NCI-H187 treated with DMSO at 0.1 percent for 48 hours (cell line): ENCODE data around the gene CSF1.
A peak's percentile ranks its signal among the peaks of the same experiment; 100 is the strongest.
"Not testable (repeated sequence)": the region's sequence is repeated elsewhere in the genome, so short reads cannot be mapped to it uniquely, and the experiment has no call there.

ENCODE experiments used
- DNase-seq: peaks from one replicate; lab custom pipeline; 2025; lab: John Stamatoyannopoulos, UW

The CSF1 gene

DNA sequence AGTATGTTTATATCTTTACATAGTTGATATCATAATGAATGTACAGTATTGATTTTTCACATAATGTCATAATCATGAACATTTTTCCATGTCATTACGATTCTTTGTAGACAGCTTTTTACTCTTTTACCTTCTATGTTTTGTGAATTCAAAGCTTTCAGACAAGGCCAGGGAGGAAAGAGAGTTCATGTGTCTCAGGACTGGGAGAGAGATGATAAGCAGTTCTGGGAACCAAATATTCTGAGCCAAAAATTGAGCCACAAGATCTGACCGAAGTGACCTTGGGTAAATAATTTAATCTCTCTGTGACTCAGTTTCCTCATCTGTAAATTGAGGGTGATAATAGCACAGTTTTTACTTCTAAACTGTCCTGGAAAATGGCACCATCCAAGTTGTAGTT lies 31.8 kb downstream of the CSF1 start:
- DNase-seq: no peak

DNA sequence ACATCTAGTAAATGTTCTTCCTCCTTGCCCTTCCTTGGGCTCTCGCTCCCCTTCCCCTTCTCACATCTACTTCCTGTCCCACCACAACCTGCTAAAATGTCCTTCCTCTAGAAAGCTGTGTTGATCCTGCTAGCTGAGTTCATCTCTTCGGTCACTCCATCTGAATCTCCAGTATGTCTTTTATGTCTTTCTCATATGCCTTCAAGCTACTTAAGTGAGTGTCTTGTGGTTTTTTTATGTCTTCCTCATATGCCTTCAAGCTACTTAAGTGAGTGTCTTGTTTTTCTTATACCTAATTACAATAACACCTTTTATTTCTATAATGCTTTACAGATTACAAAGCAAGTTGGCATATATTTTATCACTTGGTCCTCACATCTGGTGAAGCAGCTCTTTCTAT lies 33.9 kb downstream of the CSF1 start:
- DNase-seq: no peak

DNA sequence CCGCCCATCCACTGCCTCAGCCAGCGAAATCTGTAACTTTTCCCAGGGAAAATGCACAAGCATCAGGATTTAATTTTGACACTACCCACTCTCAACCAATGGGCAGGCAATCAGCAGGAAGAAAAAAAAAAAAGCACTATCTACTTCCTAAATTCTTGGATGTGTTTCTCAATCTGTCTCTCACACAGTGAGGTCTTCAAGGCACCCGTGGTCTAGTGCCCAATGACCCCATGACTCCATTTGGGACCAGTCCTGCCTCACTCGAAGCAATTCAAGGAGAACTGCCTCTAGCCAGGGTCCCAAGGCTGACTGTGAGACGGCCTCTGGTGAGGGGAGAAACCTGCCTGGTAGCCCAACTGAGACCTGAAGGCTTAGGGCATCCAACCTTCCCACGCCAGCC lies 35.9 kb downstream of the CSF1 start:
- no peak for DNase-seq

DNA sequence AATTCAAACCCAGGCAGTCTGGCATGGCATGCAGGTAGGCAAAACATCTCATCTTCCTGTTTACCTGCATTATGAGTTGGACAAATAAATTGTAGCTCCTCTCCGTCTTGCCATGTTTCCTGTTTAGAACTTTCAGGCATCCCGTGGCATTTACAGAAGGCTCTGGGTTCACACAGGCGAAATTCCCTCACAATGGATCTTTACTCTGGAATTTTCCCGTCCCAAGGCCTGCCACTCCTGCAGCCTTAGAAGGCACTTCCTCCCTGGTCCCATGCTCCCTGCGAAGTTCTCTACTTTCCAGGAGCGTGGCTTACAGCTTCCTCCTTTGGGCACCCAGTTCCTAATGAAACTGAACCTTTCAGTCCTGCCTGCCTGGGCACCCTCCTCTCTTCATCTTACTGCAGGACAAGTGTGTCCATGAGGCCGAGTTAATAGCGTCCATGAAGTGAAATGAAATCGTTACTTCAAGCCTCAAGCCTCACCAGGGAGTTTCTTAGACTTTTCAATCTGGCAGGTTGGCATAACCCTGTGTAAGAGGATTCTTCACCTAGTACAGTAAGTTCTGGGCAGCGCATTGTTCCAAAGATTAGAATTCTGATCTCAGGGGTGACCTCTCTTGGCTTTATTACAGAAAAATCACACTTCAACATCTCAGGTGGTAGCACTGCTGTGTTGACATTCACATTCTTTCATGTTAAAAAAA lies 37.1 kb downstream of the CSF1 start:
- DNase-seq: no peak

DNA sequence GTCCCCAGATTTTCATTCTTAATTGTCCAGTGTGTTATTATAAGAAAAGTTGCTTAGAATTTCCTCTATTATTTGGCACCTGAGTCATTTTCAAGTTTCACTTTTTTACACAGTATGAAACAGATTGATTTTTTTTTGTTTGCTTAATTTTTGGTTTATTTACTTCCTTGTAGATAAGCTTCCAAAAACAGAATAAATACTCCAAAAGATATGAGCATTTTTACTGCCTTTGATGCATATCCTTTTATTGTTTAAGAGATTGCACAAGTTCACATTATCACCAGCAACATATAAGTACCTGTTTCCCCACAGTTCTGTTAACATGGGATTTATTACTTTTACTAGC lies 37.6 kb downstream of the CSF1 start:
- no peak for DNase-seq

DNA sequence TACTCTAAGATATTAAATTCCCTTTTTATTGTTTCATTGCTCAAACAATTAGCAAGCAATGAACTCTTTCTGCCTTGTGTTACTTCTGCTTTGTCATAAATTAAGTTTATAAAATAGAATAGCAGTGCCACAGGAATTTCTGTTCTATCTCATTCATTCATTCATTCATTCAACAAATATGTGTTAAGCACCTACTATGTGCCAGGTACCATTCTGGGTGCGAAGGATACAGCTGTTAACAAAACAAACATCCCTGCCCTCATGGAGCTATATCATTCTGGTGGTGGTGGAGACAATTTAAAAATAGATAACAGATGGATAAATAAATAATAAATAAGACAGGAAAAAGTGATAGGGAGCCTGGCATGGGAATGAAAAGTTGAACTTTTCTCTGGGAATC lies 39.4 kb downstream of the CSF1 start:
- DNase-seq: no peak

DNA sequence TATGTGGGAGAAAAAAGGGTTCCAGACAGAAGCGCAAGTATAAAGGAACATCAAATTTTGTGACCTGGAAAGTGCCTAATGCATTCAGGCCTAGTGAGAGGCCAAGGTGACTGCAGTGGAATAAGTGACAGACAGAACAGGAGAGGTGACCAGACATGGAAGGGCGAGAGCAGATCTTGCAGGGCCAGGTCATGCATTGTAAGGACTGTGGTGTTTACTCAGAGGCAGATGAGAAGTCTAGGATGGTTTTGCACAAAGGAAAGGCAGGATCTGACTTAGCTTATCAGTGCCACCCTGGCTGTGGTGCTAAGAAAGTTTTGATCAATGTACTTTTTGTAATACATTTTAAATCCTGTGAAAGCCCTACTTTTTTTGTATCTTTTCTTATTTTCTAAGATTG lies 39.9 kb downstream of the CSF1 start:
- no peak for DNase-seq

DNA sequence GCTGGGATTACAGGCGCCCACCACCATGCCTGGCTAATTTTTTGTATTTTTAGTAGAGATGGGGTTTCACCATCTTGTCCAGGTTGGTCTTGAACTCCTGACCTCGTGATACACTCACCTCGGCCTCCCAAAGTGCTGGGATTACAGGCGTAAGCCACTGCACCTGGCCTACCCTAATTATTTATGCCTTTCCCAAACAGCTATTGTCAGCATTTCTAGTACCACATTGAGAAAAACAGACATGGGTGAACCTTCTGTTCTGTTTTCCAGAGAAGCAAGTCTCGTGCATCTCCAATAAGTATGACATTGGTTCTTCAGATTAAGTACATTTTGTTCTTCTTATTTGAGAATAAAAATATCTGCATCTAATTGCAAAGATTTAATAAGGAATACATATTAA lies 40.9 kb downstream of the CSF1 start:
- DNase-seq: not testable (repeated sequence)

DNA sequence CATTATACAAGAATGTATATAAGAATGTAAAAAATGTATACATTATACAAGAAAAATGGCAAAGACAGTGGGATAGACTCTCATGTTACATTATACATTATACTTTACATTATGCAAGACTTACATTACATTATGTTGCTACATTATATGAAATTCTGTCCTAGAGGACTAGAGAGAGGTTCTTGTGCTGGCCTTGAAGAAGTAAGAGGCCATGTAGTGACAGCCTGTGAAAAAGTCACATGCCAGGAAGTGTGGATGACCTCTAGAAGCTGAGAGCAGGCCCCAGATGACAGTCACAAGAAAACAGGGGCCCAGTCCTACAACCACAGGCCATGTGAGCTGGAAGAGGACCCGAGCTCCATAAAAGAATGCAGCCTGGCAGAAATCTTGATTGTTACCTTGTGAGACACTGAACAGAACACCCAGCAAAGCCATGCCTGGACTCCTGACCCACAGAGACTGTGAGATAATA lies 43.4 kb downstream of the CSF1 start:
- DNase-seq: no peak

DNA sequence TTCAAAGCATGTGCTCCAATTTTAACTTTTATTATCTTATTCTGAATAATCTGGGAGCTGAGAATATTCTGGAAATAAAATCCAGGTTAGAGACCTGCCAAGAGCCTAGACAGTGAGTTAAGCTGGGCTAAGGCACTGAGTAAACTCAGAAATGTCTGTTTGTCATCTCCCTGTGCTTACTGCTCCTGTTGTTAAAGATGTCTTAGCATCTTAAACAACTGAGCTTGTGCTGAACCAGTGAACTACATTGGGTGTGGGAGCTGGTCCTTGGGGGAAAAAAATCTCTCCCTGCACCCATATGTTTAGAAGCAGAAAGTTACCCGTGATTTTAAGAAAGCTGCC lies 49.0 kb downstream of the CSF1 start:
- no peak for DNase-seq

DNA sequence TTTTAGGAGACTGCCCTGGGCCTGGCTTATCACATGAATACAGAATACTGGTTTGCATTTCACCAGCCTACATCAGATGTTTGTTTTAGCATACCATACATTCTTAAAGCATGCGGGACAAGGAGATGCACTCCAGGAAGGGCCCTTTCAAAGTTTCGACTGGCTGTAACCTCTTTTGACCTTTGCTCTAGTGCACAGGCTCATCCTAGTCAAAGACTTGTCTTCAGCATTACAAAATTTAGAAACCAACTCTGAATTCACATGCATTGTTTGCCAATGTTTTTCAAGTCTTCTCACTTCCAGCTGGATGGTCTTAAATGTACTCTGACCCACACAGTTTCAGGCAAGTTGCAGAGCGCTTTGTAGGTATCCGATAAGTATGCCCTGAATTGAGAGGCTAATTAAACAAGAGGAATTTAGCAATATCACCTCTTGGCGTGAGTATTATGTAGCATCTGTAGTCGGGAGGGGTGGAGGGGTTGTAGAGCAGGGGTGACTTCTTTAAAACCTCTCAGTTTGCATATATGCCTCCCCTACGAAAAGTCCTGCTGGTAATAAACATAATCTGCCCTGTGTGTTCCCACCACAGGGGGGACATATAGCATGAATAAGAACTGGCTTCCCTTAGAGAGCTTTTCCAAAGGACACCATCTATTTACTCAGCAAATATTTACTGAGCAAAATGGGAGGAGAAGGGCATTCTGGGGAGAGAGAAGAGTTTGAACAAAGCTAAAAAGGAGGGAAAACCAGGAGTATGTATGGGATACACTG lies 49.5 kb downstream of the CSF1 start:
- DNase-seq: peak; percentile 54

DNA sequence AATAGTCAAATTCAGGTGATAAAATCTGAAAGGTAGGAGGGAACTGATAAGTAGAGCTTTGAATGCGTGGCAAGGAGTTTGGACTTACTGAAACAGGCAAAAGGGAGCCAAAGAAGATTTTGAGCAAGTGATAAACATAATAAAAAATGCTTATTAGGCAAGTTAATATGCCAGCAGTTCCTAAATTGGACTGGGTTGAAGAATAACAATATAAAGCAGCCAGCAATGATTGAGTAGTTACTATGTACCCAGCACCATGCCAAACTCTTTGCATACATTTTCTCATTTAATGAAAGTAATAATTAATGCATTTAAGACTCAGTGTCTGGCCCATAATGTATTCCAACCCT lies 50.1 kb downstream of the CSF1 start:
- DNase-seq: no peak

DNA sequence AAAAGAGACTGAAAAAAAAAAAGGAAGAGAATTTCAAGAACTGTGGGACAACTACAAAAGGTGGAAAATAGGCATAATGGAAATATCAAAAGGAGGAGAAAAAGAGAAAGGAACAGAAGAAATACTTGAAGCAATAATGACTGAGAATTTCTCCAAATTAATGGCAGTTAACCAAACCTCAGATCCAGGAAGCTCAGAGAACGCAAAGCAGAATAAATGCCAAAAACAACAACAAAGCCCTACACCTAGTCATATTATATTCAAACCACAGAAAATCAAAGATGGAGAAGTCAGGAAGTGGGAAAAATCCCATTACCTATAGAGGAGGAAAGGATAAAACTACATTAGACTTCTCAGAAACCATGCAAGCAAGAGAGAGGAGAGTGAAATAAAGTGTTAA lies 53.2 kb downstream of the CSF1 start:
- DNase-seq: no peak

DNA sequence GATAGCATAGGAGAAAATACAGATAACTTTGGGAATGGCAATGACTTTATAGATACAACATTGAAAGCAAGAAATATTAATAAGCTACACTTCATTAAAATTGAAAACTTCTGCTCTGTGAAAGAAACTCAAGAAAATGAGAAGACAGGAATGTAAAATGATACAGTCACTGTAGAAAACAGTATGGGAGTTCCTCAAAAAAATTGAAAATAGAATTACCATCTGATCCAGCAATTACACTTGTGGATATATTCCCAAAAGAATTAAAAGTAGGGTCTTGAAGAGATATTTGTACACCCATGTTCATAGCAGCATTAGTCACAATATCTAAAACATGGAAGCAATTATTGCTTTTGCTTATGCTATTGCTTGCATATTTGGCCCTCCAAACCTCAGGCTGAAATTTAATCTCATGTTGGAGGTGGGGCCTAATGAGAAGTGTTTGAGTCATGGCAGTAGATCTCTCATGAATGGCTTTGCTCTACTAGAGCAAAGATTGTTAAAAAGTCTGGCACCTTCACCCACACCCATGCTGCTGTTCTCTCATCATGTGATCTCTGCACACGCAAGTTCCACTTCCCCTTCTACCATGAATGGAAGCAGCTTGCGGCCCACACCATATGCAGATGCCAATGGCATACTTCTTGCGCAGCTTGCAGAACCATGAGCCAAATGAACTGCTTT lies 58.6 kb downstream of the CSF1 start:
- no peak for DNase-seq

DNA sequence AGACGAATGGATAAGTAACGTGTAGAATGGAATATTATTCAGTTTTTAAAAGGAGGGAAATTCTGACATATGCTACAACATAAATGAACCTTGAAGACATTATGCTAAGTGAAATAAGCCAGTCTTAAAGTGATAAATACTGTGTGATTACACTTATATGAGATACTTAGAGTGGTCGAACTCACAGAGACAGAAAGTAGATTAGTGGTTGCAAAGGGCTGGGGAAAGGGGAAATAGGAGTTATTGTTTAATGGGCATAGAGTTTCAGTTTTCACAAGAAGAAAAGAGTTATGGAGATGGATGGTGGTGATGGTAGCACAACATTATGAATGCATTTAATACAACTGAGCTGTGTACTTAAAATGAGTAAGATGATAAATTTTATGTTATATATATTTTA lies 59.3 kb downstream of the CSF1 start:
- no peak for DNase-seq

DNA sequence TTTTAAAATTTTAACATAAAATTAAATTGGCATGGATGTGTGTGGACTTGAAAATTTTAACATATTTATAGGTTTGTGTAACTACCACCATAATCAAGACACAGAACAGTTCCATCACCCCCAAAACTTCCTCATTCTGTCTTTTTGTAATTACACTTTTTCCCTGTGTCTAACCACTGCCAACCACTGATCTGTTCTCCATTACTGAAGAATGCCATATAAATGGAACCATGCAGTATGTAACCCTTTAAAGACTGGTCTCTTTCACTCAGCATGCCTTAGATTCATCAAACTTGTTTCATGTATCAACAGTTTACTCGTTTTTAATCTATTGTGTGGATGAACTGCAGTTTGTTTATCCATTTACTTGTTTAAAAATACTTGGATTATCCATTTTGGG lies 60.9 kb downstream of the CSF1 start:
- no peak for DNase-seq

DNA sequence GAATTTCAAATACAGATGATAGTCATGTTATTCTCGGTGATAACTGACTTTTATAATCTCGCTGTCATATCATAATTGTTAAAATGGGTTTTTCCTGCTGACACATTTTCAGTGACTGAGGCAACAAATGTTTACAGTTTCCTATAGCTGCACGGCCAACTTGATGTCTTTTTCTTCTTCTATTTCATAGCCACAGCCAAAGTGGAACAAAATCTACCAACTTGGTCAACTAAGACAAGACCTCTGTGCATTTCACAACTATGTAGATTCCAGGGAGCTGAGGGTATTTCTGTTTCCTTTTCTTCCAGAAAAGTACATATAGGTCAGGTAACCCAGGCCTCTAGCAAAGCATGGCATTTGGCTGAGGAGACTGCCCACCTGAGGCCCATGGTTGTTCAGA lies 63.5 kb downstream of the CSF1 start:
- DNase-seq: no peak

DNA sequence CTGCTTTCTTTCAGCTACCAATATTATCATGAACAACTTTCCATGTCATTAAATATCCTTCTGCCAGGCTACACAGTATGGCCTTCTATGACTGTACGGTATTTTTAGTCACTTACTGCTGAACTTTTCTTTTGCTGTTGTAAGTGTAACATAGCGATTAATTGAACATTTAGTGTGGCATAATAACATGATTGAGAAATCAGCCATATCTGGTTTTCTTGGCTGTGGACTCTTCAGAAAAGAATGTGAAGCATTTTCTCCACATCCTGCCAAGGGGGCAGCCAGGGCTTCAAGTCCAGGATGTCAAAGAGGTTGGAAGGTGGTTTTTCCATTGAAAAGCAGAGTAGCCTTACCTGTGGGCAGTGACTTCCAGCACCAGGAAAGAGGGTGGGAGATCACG lies 65.1 kb downstream of the CSF1 start:
- no peak for DNase-seq

DNA sequence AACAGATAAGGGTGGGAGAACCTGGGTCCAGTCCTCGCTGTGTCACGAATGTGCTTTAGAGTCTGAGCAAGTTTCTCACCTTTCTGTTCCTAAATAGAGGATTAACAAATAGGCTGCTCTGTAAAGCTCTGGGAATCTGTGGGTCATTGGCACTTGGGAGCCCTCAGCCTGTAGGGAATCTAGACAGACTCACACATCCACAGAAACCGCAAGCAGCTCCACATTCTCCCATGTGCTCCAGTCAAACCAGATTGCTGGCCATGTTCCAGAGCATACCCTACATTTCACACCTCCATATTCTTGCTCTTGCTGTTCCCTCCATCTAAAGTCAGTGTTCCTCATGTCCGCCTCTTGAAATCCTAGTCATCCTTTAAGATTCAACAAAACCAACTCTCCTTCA lies 66.1 kb downstream of the CSF1 start:
- DNase-seq: no peak

DNA sequence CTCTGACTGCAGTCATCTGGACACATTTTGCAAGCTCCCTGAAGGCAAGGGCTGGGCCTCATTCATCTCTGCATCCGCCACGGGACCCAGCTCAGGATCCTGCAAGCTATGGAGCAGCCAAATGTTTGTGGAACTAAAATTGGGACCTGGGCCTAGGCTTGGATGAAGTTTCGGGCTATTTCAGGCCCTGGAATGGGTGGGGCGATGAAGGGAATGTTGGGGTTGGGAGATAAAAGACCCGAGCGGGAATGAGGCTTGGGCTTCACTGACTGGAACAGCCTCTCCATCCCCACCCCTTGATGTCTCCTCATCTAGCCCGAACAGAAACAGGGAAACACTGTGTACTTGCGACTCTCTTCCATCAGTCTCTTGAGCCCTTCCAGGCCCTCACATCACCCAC lies 66.6 kb downstream of the CSF1 start:
- no peak for DNase-seq

DNA sequence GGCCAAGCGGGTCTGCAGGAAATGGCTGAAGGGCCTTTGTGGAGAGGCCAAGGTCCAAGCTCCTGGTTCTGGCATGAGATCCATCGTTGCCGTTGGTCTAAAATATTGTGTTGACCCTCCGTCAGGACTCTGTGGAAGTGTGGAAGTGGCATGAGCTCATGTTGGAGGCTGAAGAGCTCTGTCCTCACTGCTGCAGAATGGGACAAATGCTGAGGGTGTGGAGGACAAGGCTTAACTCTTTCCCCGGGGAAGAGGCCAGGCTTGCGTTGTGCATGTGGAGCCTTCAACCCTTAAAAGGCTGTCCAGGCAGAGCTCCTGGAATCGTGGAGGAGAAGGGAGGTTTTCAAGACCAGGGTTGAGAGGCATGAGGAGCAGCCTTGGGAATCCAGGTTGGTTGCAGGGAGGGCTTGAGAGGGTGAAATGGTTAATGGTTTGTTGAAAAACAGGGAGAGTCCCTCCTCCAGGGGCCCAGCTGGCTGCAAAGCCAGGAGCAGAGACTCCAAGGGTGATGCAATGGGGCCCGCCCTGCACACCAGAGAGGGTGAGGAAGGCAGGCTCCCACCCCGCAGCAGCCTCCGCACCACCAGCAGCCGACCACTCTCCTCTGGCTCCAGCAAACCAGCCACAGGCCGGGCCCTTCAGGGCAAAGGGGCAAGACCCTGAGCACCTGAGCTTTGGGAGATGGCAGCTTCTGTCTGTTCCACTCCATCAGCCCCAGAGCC lies 67.2 kb downstream of the CSF1 start:
- no peak for DNase-seq

DNA sequence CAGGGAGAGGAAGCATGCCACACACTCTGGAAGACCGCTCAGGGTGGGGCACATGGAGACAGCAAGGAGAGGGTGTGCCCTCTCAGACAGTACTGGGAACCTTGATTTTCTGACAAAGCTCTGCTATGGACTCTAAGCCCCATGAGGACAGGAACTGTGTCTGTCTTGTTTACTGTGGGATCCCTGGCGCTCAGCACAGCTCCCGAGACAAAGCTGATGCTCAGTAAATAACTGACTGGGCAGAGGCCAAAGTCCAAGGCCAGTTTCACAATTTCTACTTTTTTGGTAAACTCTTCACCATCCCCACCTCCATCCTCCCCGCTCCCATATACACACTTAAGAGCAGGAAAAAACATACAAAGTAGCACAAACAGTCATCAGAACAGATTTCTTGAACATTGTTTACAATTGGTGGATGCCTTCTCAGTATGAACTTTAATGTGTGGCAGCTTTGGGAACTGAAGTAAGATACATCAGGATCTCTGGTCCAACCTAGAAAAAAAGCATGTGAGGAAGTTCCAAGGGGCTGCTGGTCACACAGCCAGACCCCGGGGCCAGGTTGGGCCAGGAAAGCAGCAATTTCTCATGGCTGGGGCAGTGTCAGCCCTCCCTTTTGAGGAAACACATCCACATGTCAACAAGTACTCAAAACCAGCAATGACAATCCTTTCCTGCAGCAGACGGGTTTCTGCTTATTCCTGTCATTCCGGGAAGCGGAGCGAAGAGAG lies 68.3 kb downstream of the CSF1 start:
- DNase-seq: no peak
